ENCODE data around the gene GPC4.
"Not testable (repeated sequence)": the region's sequence is repeated elsewhere in the genome, so short reads cannot be mapped to it uniquely, and the experiment has no call there.

GPC4 gene

DNA sequence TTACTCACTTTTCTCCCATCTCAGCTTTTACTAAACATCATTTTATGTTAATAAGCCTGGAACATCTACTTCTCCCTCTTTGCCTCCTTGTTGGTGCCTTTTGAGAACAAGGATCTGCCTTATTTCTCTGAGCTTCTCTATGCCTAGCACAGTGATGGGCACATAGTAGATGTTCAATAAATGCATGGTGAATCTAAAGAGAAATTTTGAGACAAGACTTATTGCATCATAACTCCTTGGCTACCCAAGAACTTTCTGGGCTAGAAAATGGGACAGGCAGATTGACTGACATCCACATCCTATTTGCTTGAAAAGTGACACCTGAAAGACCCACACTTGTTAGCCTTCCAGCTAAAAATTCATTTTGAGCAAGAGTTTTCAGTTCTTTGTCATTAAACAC, 109.9 kb downstream of the GPC4 start:
- no peak for DNase-seq (ENCODE audit: low spot score)

DNA sequence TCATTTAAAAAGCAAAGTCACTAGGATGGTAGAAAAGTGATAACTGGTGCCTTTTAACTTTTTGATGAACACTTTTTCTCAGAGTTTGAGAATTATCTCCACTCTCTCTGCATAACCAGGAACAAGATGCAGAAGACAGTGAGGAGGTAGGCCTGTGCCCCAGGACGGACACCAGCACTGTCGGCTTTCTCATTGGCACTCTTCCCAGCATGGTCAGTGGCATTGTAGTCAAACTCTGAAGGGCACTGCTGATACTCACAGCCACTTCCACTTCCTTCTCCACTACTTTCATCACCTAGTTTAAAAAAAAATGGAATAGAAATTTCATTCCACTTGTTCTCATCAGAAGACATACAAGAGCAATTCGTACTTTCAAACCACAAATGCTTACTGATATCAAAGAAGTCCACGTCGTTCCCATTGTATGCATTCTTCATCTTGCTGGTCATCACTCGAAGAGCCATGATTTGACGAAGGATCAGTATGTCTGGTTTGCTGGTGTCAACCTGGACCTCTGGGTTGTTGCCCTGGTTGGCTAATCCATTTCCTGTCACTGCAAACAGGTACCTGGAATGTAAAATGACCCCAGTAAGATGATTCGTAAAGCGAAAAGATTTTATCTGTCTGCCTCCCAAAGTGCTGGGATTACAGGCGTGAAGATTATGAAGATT, 112.4 kb downstream of the GPC4 start:
- DNase-seq (ENCODE audit: low spot score): no peak

DNA sequence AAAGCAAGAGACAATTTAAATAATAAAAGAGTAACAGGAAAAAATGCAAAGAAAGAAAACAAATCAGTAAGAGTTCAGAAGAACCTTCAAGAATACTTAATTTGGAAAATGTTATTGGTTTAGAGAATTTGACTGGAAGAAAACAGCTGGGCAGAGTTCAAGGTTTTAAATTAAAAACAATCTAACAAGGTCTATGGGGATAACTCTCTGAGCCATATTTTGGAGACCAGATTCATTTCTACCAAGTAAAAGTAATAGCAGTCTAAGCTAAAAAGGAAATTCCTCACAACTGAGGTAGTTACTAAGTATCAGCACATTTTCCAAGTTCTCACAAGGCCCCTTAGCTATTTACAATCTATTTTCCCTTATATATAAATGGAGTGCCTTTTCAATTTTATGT, 114.7 kb downstream of the GPC4 start:
- DNase-seq (ENCODE audit: low spot score): no peak

DNA sequence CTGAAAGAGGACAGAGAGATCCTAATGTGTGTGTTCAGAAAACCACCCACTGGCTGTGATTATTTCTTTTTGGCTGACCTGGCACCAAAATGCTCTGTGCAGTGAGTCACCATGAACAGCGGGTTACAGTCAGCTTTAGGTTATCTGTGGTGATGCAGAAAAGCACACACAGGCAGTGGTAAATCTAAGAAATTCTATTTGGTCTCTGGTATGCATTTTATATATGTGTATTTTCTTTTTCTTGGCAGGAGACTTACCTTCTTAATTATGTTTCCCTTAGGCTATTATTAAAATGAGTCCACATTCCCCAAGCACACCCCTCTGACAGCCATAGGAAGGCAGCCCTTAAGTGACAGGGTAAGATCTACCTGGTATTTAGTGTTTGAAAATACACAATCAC, 118.0 kb downstream of the GPC4 start:
- no peak for DNase-seq (ENCODE audit: low spot score)

DNA sequence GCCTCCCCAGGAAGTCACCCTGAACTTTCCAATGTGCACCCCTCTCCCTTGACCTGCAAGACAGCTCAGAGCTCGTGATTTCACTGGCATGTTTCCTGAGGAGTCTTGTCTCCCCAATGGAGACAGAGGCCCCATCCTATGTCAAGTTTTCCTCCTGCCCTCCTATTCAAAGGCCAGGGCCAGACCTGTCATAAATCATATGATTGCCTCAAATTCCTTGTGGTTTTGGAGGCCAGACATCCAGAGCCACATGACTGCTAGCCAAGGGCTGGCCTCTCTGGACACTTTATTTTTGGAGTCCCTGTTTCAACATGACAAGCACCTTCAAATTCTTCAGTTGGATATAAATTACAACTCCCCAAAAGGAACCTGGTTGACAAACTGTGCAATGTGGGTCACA, 121.2 kb downstream of the GPC4 start:
- DNase-seq (ENCODE audit: low spot score): no peak

DNA sequence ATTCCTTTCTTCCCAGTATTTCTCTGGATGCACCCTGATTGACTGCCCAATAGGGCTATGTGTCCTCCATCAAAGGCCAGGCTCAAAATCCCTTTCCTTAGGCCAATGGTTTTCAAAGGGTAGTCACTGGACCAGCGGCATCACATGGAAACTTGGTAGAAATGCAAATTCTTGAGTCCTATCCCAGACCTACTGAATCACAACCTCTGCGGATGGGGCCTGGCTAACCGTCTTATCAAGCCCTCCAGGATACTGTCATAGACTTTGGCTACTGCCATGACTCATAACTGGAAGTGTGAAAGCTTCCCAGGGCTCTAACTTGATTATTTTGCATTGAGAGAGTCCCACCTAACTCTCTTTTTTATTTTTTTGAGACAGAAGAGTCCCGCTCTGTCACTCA, 125.2 kb downstream of the GPC4 start:
- no peak for DNase-seq (ENCODE audit: low spot score)

DNA sequence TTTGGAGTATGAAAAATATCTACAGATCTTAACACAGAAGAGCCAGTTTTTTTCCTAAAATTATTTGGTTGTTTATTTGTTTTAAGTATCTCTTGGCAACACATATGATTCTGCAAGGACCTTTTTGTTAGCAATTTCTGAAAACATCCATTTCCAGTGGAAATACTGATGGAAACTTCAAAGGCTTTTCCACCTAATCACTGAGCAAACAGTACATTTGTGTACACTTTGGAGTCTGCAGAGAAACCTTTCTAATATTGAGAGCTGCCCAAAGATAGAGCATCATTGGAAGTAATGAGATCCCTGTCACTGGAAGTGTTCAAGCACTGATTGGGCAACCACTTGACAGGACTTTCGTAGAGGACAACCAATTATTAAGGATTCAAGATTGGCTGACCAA, 127.4 kb downstream of the GPC4 start:
- DNase-seq (ENCODE audit: low spot score): no peak

DNA sequence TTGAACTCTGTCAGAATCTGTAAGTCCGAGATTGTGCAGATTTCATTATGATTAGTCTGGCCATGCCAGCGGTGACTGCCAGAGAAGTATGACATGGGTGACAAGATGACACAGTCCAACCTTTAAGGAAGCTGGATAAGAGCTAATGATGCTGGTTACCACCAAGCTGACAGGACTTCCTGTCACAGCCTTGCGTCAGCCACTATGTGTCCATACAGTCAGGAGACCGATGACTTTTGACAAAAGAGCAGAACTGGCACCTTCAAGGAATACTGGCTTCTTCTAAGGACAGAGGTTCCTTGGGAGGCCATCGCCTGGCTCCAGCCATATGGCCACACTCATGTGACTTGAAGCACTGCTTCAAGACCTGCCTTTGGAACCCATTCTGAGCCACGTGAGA, 129.9 kb downstream of the GPC4 start:
- DNase-seq (ENCODE audit: low spot score): no peak

DNA sequence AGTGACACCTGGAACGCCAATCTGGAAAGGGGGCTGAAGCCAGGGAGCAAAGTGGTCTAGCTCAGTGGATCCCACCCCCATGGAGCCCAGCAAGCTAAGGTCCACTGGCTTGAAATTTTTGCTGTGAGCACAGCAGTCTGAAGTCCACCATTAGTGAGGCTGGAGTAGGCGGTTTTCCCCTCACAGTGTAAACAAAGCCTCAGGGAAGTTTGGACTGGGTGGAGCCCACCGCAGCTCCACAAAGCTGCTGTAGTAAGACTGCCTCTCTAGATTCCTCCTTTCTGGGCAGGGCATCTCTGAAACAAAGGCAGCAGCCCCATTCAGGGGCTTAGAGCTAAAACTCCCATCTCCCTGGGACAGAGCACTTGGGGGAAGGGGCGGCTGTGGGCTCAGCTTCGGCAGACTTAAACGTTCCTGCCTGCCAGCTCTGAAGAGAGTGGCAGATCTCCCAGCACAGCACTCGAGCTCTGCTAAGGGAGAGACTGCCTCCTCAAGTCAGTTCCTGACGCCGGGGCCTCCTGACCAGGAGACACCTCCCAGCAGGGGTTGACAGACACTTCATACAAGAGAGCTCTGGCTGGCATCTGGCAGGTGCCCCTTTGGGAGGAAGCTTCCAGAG, 136.1 kb downstream of the GPC4 start:
- DNase-seq (ENCODE audit: low spot score): not testable (repeated sequence)

DNA sequence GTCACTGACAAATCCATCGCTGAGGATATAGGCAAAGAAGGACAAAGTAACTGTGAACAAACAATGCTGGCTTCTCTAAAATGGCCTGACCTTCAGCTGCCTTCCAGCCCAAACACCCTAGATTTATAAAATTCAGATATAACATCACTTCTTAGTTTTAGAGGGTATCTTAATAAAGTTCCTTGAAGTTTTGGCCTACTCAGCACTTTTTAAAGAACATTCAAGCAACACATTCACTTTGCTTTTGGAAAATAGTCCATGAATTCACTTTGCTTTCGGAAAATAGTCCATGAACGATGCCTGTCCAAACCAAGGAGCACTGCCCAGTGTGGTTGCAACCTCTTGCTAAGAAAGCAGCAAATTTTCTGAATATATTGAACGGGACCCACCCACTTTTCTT, 142.1 kb downstream of the GPC4 start:
- DNase-seq (ENCODE audit: low spot score): no peak

DNA sequence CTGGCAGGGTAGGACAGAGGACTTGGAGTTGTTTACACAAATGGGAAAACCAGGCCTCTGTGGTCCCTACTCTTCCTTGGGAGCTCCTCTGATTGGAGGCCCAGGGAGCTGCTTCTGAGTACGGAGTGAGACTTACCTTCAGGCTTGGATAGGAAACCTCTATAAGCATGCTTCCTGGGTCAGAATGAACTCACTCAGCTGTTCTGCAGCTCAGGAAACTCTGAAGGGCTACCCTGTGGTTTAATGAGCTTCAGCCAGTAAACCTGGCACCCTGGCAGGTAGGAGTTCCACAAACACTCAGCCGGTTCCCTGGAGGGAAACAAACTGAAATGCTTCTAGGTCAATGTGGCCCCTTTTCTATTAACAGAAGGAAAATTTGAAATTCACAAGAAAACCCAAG, 146.1 kb downstream of the GPC4 start:
- DNase-seq (ENCODE audit: low spot score): no peak

DNA sequence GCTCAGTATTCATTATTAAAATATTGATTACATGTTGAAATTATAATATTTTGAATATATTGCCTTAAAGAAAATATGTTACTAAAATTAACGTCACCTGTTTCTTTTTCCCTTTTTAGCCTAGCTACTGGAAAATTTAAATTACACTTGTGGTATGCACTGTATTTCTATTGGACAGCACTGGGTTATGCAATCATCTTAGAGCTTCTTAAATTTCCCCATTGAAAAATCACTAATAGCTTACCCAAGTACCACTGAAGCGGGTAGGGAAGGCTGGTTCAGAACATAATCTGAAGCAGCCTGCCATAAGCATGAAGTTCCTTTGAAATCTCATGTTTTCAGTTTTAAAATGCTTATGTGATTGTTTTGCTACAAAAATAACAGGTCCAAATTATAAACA, 147.7 kb downstream of the GPC4 start:
- DNase-seq (ENCODE audit: low spot score): no peak

DNA sequence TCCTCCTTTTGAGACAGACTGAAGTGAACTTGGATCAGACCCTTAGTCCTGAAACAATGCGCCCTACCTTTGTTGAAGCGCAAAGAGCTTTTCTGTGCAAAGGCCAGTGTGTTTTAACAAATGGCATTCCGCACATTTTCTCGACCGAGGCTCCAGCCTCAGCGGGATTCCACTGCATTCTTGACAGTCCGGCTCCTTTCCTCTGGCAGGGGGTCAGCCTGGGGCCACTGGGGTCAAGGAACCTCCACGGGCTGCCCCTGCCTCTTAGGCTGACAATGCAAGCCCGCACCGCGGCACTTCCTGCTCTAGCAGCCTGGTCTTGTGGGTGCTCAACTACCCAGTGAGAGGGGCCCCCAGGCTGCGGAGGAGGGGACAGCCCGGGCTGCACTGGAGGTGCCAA, 150.0 kb downstream of the GPC4 start:
- no peak for DNase-seq (ENCODE audit: low spot score)

DNA sequence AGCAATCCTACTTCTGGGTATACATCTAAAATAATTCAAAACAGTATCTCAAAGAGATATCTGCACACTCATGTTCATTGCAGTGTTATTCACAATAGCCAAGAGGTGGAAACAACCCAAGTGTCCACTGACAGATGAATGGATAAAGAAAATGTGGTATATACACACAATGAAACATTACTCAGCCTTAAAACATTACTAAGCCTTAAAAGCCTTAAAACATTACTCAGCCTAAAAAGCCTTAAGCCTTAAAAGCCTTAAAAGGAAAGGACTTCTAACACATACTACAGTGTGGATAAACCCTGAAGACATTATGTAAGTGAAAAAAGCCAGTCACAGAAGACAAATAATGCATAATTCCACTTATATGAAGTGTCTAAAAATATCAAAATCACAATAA, 156.8 kb downstream of the GPC4 start:
- DNase-seq (ENCODE audit: low spot score): no peak

DNA sequence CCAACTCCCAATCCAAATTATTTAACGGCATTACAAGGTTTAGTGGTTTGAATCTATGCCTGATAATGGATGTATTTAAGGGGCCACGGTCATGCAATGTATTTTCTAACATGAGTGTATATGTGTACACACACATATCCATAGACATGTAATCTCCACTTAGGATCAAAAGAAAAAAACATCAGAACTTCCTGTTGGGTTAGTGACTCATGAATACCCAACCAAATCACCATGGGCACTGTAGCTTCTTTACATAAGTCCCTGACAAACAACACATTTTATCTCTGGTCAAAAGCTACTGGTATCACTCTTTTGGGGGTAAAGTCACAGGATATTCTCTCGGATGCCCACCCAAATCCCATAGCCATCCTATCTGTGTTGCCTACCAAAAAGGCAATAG, 160.6 kb downstream of the GPC4 start:
- no peak for DNase-seq (ENCODE audit: low spot score)

DNA sequence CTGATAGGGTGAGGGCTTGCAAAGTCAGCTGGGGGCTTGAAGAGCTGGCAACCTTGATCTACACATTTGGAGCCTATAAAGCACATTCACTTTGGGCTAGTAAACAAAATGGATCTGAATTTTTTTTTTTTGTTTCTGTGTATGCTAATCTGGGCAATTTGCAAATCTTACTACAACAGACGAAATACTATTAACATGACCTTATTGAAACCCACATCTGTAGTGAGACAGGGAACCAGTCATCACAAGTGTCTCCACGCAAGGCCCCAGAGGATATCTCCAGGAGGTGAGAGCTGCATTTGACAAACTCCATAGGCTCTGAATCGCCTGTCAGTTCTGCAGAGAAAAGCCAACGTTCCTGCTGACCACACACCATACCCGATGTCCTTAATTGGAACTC, 164.1 kb downstream of the GPC4 start:
- DNase-seq (ENCODE audit: low spot score): no peak

DNA sequence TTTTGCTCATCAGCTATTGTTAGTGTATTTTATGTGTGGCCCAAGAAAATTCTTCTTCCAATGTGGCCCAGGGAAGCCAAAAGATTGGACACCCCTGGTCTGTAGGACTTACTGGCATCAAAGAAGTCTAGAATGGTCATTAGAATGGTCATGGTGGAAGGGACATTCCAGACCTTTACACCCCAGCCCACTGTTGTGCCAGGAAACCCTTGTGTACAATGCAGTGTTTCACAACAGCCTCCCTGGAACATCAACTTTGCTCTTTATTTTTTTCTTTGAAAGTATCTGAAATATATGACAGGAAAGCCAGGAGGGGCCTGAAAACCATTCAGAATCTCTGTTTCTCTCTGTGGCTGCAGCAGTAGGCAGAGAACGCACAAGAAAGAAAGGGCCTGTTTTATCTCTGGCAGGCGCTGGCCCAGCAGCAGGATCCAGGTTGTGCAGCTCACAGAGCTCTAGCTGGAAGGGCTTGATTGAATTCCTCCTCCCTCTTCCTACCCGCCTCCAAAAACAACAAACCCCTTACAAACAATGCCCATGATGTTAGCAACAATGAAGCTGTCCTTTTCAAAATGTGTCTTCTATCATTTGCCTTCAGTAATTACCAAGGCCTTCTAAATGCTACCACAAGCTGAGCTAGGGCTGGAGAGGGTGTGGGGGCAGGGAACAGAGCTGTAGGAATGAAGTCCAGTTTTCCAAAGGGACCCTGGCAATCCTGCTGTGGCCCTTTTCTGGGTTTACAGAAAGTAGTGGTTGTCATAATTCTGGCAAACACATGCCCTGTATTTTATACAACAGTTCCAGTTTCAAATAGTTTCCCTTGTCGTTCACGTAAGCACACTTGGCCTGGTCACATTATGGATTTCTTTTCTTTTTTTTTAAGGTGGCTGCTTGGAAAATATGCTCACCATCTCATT, 164.8 kb downstream of the GPC4 start:
- DNase-seq (ENCODE audit: low spot score): no peak
